ENCODE measurements around the gene OR1I1. TPM values are rescaled to one million over a fixed set of nuclear protein-coding genes. Genes with fewer than 3 reads are reported as not detected.

Gene OR1I1
- total and polyA plus RNA-seq, 2 of the 4 experiments (the other 2 are of a cell fraction) = not detected

DNA sequence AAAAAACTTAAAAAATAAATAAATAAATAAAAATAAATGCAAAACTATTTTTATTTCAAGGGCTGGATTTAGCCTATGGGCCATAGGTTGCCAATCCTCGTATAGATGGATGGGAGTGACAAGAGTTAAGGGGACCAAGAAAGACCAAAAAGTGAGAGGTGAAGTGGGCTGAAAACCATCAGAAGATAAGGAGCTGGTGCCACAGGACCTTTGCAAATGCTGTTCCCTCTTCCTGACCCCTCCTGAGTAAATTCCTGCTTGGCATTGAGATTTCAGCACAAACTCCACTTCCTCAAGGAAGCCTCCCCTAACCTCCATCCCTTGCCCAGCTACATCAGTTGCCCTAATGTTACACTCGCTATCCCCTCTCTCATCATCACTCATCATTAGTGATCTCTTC, 11.0 kb downstream of the OR1I1 start:
- Histone ChIP-seq H3K4ac (ENCODE audit: low read depth, low read length) (no peak overlapping the region), H3K4me2 (ENCODE audit: low read depth, low read length) (no peak overlapping the region), H3K9ac (ENCODE audit: low read depth, low read length) (no peak overlapping the region), H3K36me3 (ENCODE audit: control insufficient read depth, insufficient read depth, low read length) (no peaks in the 10 kb centered on the region), H2BK120ac (ENCODE audit: low read depth, low read length) (no peak overlapping the region), H3K14ac (replicated peaks; ENCODE audit: low read depth, low read length) (no peak overlapping the region), H2BK5ac (ENCODE audit: low read depth, low read length, poor library complexity, severe bottlenecking) (no peak overlapping the region), H3K18ac (ENCODE audit: low read depth, low read length) (no peak overlapping the region), H2AFZ (replicated peaks; ENCODE audit: low read length, poor library complexity) (no peak overlapping the region), H2AK9ac (replicated peaks; ENCODE audit: low read depth, low read length, poor library complexity) (no peak overlapping the region), H3K4me1 (ENCODE audit: control insufficient read depth, insufficient read depth, low read length) (peaks cover 3% of the 10 kb centered on the region; the same call in 1 of the 2 replicates), H2AK5ac (ENCODE audit: low read depth, low read length) (no peak overlapping the region), H3K79me1 (ENCODE audit: low read depth in 1 of 2, low read length in 2 of 2) (no peaks in the 10 kb centered on the region), H4K5ac (ENCODE audit: low read depth, low read length) (no peak overlapping the region), H3K27me3 (ENCODE audit: control insufficient read depth, insufficient read depth, low read length) (peaks cover 6% of the 10 kb centered on the region), H3K4me3 (ENCODE audit: insufficient read depth, low read depth, low read length) (no peak overlapping the region), H3K56ac (ENCODE audit: extremely low read depth, insufficient read depth, low read length) (no peak overlapping the region), H3K23ac (ENCODE audit: low read depth, low read length) (no peak overlapping the region), H3K9me1 (ENCODE audit: insufficient read depth, low read length) (no peaks in the 10 kb centered on the region), H3K27ac (ENCODE audit: insufficient read depth, low read length) (no peak overlapping the region), H3K9me3 (ENCODE audit: control insufficient read depth, insufficient read depth, low read length) (no peaks in the 10 kb centered on the region), H4K8ac (ENCODE audit: low read depth in 2 of 2, low read length in 2 of 2) (no peak overlapping the region), H2BK15ac (ENCODE audit: low read depth, low read length) (no peak overlapping the region), H4K20me1 (ENCODE audit: insufficient read depth, low read length) (no peaks in the 10 kb centered on the region), H2BK20ac (ENCODE audit: low read depth, low read length) (no peak overlapping the region), H4K91ac (ENCODE audit: insufficient read depth, low read depth, low read length) (no peak overlapping the region)
- ChIA-PET CTCF (interaction anchor here (1.5 to 1.6 kb wide), 3 partner anchors 9 to 58 kb away, joined by 4 to 12 read pairs (median 10); no protein-coding TSS in a partner anchor), POLR2A (ENCODE audit: unreplicated experiment) (no interaction called here)
- no peak for DNase-seq
- no peak for ATAC-seq (ENCODE audit: low read depth)
- intact Hi-C loops (cut with micrococcal nuclease) (loop anchor here (5.0 kb wide), 1 partner anchor 344 kb away; no protein-coding TSS in a partner anchor), dilution Hi-C loops (cut with HindIII; ENCODE audit: low sequenced_read_pairs, unreplicated experiment) (no loop called here), in situ Hi-C loops (cut with MboI; ENCODE audit: low sequenced_read_pairs) (no loop called here)
- no TSS peak for BruUV-seq (replicated peaks)
- WGBS, 2 experiments (ENCODE audit: extremely low coverage in 2 of 2, insufficient read length in 1 of 2) = no CpG with 5 or more reads among the region's 2 CpGs
- TF ChIP-seq RFX5 (IDR thresholded peaks at IDR 0.05; ENCODE audit: low read depth, low read length) (no peak), FOS (IDR thresholded peaks at IDR 0.05; ENCODE audit: low read depth, low read length) (no peak), MAFK (IDR thresholded peaks at IDR 0.05; ENCODE audit: low read depth, low read length) (no peak), MXI1 (IDR thresholded peaks at IDR 0.05; ENCODE audit: borderline replicate concordance, low read depth, low read length) (no peak), POLR2A (IDR thresholded peaks at IDR 0.05; ENCODE audit: low read depth, low read length) (no peak), NFE2L2 (IDR thresholded peaks at IDR 0.05; ENCODE audit: low read depth, low read length) (no peak), RAD21 (IDR thresholded peaks at IDR 0.05; ENCODE audit: low read length) (no peak), CHD1 (IDR thresholded peaks at IDR 0.05; ENCODE audit: low read depth, low read length) (no peak), SMC3 (IDR thresholded peaks at IDR 0.05; ENCODE audit: low read depth, low read length) (no peak), RCOR1 (IDR thresholded peaks at IDR 0.05; ENCODE audit: insufficient replicate concordance, low read length) (no peak), MAZ (IDR thresholded peaks at IDR 0.05; ENCODE audit: borderline replicate concordance, low read depth, low read length) (no peak), CEBPB (IDR thresholded peaks at IDR 0.05; ENCODE audit: low read depth, low read length) (no peak), BHLHE40 (IDR thresholded peaks at IDR 0.05; ENCODE audit: low read depth, low read length) (no peak)
- TF ChIP-seq, protein P1, sequence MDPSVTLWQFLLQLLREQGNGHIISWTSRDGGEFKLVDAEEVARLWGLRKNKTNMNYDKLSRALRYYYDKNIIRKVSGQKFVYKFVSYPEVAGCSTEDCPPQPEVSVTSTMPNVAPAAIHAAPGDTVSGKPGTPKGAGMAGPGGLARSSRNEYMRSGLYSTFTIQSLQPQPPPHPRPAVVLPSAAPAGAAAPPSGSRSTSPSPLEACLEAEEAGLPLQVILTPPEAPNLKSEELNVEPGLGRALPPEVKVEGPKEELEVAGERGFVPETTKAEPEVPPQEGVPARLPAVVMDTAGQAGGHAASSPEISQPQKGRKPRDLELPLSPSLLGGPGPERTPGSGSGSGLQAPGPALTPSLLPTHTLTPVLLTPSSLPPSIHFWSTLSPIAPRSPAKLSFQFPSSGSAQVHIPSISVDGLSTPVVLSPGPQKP (IDR thresholded peaks at IDR 0.05; ENCODE audit: borderline replicate concordance, low read depth, low read length) = no peak
- TF ChIP-seq, protein P2, sequence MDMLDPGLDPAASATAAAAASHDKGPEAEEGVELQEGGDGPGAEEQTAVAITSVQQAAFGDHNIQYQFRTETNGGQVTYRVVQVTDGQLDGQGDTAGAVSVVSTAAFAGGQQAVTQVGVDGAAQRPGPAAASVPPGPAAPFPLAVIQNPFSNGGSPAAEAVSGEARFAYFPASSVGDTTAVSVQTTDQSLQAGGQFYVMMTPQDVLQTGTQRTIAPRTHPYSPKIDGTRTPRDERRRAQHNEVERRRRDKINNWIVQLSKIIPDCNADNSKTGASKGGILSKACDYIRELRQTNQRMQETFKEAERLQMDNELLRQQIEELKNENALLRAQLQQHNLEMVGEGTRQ (IDR thresholded peaks at IDR 0.05; ENCODE audit: low read depth, low read length) = no peak
- TF ChIP-seq, protein P3, sequence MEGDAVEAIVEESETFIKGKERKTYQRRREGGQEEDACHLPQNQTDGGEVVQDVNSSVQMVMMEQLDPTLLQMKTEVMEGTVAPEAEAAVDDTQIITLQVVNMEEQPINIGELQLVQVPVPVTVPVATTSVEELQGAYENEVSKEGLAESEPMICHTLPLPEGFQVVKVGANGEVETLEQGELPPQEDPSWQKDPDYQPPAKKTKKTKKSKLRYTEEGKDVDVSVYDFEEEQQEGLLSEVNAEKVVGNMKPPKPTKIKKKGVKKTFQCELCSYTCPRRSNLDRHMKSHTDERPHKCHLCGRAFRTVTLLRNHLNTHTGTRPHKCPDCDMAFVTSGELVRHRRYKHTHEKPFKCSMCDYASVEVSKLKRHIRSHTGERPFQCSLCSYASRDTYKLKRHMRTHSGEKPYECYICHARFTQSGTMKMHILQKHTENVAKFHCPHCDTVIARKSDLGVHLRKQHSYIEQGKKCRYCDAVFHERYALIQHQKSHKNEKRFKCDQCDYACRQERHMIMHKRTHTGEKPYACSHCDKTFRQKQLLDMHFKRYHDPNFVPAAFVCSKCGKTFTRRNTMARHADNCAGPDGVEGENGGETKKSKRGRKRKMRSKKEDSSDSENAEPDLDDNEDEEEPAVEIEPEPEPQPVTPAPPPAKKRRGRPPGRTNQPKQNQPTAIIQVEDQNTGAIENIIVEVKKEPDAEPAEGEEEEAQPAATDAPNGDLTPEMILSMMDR (conservative IDR thresholded peaks at IDR 0.05; ENCODE audit: low read depth, low read length) = no peak

Data from IMR-90 (cell line).